HG03442 (cell line): ENCODE results near the gene CELF4.
"Not testable (repeated sequence)": the region's sequence is repeated elsewhere in the genome, so short reads cannot be mapped to it uniquely, and the experiment has no call there.

Experiments used
- ATAC-seq: cut with Tn5 transposase; IDR thresholded peaks from one replicate; pipeline ENCODE4 v1.9.1; 2021; ENCODE audit warnings: mild to moderate bottlenecking, moderate library complexity; ENCODE audit not compliant: unreplicated experiment

CELF4 gene

DNA sequence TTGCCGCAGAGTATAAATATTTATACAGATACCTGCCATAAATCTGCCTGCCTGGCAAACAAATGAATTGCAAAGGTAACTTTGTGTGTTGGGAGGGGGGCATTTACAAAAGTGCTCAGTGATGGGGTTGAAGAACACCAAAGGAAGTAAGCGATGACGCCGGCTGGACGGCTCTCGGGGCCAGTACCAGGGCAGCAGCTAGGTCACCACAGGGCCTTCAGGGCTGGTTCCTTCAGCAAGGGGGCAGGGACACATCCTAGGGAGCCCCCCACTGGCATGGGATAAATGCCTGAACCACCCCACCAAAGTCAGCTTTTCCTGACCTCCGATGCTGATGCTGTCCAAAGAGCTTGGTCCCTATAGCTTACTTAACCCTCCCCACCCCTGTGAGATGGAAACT, 190.4 kb downstream of the CELF4 start:
- no peak for ATAC-seq

DNA sequence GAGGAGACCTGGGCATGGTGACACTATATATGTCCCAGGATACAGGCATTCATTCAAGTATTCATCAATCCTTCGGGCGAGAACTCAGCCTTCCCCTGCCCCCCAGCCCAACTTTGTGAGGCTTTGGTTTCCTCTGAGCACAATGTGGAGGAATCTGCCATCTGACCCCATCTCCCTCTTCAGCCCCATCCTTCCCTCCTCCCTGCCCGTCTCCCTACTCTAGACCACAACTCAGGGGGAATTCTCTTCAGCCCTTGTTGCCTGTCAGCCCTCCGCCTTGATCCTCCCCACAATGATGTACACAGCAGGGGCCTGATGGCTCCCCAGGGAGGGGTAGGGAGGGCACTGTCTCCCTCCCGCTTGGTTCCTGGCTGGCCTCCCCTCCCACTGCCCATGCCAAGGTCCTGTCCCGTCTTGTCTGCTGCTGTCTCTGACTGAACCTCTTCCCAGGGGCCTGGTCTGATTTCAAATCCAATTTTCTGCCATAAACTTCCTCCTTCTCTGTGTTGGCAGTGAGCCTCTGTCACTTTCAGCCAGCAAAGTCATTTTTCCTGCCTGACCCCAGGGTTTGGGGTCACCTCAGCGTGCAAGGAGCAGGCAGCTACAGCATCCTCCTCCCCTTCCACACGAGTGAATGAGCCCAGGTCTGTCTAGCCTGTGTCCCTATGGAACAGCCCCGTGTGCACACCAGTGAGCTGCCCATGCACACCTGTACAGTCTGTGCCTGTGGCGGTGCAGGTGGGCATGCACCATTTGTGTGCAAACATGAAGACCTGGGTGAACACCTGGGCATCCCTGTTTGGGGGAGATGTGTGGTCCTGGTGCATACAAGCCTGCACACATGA, 197.3 kb downstream of the CELF4 start:
- ATAC-seq: no peak

DNA sequence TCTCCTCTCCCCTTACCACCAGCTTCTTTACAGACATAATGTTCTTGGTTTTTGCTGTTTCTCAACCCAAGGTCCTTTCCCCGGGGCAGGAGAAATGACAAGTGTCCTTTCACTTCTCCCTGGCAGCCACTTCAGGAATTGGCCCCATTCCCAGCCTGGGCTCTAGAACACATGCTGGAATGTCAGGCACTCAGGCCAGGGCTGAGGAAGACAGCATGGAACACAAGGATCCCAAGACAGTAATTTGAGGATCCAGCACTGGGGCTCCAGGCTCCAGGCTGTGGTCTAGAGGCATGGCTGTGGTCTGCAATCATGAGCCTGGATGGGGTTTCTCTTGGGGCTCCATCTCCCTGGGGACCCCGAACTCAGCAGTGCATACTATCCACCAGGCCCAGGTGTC, 201.4 kb downstream of the CELF4 start:
- ATAC-seq: no peak

DNA sequence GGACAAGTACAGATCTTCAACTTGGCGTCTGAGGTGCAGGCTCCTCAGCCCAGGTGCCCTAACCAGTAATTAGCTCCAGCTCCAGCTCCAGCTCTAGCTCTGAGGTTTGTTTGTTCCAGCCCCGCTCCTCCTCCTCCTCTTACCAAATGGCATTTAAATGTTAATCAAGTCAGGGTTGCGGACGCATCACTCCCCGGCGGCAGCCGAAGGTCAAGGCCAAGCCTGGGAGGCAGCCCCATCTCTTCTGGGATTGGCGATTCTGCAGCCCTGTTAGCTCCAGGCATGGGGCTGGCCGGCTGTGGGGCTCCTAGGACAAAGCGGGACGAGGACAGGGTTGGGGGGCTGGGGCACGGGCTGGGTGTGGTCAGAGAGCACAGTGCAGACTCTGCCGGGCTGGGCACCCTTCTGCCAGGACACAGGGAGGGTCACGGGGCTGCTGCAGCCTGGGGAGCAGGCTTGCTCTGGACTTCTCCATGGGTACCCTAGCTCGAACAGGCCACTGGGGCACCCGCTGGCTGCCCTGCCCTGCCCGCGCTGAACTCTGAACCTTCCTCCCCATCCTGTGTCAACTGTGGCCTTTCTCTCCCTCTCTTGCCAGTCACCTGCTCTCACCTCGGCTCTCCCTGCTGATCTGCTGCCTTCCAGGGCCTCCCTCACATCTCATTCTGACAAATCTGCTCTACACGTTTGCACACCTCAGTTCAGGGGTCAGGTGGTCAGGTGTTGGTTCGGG, 203.3 kb downstream of the CELF4 start:
- ATAC-seq: no peak

DNA sequence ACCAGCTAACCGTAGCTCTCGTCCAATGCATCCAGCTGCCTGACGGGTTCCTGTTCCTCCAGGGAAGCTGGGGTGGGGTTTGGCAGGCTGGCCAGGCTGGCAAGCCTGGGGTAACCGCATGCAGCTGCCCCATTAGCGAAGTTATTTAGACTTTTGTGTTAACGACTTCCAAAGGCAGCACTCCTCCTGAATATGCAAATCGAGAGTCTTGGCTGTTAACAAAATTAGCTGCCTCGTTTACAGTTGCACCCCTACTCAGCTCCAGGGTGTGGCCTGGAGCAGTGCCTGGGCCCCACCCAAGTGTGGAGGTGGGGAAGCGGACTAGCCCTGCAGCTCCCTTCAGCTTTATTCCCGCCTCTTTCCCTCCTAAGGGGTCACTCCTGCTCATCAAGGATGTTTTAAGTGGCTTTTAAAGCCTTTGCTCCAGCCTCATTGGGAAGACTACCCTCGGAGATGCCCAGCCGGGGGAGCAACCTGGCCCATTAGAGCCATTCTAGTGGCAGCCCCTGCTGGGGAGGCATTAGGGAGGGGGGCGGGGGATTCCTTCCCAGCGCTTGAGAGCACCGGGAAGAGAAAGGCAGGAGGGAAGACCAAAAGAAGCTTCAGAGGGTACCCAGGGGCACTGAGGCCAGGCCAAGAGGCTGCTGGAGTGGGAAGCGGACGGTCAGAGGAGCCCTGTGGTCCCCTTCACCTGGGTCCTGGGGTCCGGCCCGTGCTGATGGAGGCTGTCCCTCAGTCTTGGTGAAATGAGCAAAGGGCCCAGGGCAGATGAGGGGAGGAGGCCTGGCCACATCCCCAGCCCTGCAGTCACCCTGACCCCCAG, 204.1 kb downstream of the CELF4 start:
- no peak for ATAC-seq

DNA sequence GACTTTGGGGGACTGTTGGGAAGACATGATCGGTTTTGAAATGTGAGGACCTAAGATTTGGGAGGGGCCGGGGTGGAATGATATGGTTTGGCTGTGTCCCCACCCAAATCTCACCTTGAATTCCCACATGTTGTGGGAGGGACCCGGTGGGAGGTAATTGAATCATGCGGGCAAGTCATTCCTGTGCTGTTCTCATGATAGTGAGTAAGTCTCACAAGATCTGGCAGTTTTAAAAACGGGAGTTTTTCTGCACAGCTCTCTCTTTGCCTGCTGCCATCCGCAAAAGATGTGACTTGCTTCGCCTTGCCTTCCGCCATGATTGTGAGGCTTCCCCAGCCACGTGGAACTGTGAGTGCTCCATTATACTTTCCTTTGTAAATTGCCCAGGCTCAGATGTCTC, 207.5 kb downstream of the CELF4 start:
- ATAC-seq: not testable (repeated sequence)

DNA sequence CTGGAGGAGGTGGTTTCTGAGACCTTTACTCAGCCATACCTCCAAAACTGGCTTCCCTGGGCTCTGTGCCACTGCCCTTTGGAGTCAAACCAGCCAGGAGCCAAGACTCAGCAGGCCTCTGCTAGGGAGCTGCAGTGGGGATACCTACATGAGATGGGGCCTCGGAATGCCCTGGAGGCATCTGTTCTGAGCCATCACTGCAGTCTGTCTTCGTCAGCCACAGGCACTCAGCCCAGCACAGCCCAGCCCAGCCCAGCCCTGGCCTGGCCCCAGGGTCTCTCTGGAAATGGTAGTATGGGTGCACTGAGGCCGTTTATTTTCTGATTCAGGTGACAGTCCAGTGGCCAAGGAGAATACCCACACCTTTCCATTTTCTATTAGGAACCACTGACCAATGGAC, 209.8 kb downstream of the CELF4 start:
- no peak for ATAC-seq

DNA sequence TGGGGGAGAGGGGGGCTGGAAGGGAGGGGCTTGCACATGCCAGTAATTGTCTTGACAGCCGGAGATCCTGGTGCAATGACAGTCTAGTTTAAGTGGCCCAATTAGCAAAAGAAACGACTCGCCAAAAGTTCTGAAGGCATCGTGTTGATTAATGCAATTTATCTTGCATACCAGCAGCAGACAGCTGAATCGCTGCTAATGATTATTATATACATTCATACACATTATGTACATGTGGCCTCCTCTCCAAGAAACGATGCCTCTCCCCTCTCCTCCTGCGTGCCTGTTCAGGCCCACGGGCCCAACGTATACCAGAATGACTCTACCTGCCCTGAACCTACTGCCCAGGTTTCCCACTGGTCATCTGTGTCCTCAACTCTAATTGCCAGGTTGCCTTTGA, 214.5 kb downstream of the CELF4 start:
- no peak for ATAC-seq

DNA sequence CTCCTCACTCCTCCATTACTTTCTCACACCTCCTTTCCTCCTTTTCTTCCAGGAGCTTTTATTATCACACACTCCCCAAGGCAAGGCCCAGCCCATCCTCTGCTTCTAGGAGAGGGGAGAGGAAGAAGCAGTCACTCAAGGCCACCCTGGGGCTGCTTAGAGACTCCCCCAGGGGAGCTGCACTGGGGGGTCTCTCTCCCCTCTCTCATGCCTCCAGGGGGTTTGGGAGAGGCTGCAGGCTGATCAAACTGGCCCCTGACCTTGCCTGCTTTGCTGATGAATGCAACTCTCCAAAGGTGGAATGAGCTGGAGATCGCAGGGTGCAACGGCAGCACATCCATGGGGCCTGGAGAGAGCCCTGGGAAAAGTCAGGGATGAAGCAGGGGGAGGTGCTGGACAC, 216.9 kb downstream of the CELF4 start:
- no peak for ATAC-seq

DNA sequence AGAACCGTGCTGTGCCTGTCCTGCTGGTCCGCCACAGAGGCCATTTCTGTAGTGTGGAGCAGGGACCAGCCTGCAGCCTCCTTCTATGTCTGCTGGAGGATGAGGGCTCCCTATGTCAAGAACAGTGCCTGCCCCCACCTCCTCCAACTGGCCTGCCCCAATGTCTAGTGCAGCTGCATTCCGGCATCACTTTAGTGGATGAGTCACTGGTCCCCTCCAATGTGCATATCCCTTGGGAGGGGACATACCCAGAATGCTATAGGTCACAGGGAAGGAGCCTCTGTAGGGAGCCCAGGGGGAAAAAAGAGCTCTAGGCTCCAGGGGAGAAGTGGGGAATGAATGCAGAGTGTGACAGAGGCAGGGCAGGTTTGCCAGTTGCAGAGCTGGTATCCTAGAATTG, 219.6 kb downstream of the CELF4 start:
- no peak for ATAC-seq

DNA sequence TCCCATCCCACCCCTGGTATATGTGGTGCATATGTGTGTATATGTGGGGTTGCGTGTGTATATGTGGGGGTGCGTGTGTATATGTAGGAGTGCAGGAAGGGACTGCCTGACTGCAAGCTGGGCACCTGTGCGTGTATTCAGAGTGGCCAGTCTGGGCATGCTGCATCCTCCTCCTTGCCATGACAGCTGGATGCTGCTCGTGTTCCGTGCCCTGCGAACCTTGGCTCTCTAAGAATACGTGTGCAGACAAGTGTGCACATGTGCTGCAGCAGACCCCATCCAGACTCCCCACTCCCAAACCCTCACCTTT, 222.1 kb downstream of the CELF4 start:
- ATAC-seq: no peak

DNA sequence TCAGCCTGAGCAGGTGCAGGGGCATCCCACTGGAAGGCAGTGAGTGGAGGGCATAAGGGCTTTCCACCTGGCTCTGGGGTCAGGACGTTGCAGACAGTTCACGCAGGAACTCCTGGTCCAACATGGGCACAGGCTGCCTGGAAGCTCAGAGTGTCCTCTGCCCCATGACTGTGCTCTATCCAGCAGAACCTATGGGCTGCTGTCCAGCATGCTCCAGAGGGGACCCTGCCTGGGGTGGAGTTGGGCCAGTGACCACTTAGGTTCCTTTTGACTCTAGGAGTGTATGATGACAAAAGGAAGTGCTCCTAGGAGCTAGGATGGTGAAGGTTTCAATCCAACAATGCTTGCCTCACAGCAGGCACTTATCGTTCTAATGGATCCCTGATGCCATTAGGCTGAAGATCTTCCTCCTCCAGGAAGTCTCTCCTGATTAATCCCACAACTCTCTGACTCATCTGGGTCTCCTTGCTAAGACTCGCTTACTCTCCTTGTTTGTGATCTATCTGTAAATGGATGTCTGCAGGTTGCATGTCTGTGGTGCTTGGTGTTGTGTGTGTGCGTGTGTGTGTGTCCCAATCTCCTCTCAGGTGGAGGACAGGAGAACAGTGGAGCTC, 224.0 kb downstream of the CELF4 start:
- no peak for ATAC-seq

DNA sequence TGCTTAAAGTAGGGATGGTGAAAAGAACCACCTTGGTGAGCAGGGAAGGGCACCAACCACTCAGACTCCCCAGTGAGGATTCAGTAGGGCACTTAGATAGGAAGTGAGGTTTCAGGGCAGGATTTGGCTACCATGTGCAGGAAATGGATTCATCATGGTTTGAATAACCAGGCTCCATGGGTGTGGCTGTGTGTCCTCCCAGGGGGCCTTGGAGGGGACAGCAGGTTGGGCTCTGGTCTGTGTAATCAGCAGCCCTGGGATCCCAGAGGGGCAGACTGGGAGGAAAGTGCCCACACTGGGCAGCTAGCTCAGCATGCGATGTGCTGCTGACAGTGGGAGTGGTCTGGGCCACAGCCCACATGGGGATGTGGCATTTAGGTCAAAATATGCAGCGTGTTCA, 224.6 kb downstream of the CELF4 start:
- ATAC-seq: no peak

DNA sequence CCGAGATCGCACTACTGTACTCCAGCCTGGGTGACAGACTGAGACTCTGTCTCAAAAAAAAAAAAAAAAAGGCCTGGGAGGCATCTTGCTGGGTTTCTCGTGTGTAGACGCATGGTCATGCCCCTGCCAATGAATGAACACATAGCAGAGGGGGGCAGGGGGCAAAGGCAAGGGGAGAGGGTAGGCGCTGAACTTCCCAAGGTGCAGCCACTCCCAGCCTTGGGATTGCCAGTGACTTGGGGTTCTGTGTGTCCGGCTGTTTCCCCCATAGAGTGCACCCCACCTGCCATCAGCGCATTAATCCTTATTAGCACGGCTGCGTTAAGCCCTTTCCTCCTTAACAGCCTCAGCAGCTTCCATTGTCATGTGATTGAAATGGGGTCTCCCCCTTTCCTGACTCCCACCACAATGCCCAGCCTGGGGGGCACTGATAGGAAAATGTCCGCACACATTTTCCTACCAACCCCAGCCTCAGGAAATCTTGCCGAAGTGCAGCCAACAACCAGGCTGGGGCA, 225.8 kb downstream of the CELF4 start:
- no peak for ATAC-seq

DNA sequence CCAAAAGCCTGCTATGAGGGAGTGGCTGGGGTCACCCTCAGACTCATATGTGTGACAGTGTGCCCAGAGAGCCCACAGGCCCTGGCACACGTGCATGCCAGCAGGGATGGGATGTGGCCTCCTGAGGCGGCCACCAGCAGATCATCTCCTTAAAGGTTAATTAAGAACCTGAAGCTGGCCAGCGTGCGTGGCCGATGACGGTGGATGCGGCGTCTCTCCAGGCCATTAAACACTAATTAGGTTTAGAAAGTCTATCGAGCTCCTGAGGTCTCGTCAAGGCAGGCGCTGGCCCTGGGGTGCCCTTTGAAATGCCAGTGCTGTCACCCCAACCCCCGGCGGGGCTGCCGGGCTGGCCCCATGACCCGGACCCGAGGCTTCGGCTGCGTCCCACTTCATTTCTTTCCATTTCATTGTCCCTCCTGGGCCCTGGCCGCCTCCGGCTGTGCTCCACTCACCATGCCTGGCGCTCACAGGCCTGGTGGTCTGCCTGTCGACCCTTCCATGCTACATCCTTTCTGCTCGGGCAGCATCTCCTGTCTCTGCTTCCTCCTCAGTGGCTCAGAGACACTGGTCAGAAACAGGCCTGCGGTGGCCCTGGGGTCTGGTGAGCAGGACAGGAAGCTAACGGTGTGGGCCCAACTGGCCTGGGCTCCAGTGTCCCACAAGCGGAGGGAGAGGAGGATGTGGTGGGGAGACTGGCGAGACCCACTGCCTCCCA, 228.9 kb downstream of the CELF4 start:
- no peak for ATAC-seq

DNA sequence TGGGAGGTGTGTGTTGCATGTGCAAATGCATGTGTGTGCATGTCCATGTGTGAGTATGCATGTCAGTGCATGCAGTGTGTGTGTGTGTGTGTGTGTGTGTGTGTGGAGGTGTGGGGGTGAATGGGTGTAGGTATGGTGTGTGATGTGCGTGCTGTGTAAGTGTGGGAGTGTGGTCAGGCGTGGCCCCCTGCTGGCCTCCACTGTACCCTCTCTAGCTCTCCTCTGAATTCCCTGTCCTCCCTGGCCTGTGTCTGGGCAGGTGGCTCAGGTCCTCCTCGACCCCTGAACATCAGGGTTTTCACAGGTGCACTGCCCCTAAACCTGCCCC, 230.2 kb downstream of the CELF4 start:
- ATAC-seq: no peak

DNA sequence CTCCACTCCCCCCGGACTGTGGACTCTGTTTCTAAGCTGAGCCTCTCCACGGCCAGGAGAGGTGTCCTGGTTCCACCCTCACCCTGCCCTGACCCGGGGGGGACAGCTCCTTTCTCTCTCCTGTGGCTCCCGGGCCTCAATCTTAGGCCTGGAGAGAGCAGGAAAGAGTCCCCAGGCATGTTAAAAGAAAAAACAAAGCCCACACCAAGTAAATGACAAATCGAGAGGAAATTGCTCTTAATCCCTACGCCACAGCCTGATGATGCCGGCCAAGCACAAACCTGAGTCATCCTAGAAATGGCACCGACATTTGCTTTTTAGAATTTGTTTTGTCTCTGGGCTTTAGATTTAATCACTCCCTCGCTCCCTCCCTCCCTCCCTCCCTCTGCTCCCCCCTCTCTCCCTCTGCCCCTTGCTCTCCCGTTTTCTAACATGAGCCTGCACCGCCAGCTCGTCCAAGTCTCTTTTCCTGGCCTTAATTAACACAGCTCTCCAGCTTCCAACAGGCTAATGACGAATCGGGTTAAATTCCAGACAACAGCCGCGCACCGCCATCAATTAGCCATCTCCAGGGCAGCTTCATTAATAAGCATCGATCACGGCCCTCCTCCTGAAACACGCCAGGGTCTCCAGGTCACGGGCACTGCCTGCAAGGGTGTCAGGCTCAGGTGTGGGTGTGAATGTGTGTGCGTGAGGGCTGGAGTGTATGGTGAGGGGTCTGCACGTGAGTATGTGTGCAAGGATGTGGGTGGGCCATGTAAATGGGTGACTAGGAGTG, 230.8 kb downstream of the CELF4 start:
- no peak for ATAC-seq

DNA sequence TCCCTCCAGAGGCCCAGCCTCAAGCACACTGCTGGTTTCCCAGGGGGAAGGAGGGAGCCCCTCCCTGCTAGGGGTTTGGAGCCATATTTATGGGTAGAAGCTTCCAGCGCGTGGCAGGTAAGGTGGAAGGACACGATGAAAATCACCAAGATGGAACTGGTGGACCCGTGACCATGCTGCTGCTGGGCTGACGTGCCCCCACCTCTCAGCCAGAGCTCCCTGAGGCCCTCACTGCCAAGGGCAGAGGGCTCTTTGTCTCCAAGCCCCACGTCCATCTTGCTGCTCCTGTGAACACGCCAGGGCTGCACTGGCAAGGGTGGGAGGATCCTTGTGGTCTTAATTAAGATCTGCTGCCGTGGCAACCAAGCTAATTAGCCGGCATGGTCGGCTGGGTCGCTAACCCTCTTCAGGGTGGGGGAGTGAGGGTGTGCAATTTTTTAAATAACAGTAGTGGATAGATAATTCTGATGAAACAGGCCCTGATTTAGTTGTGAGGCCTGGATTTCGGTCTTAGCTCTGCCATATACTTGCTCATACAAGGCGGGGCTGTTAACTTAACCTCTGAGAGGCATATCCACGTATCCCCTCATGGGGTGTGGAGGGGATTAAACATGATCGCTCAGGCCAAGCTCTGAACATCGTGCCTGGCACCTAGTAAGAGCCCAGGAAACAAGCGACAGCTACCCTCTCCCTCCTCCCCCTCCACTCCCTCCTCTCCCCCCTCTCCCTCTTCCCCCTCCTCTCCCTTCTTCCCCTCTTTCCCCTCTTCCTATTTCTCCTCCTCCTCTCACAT, 232.8 kb downstream of the CELF4 start:
- ATAC-seq: no peak

DNA sequence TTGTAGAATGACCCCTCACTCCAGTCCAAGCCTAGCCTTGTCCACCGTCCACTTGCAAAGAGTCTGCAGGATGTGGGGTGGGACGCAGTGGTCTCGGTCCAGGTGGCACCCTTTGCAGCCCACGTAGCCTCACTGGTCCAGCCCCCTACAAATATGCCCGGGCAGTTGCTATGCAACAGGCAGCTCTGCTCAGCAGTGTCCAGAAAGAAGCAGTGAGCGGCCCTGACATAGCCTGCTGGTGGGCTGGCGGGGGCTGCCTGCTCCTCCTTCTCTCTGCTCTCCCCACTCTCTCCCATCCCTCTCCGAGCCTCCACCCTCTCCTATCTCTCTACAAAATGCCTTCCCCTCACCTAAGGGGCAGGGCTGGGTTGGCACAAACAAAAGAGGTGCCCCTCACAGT, 233.4 kb downstream of the CELF4 start:
- ATAC-seq: no peak
